Skeletal muscle cell (primary cell): ENCODE results near the gene CCNDBP1.
A peak's percentile ranks its signal among the peaks of the same experiment; 100 is the strongest.
"Not testable (repeated sequence)": the region's sequence is repeated elsewhere in the genome, so short reads cannot be mapped to it uniquely, and the experiment has no call there.

Experiments
- DNase-seq: peaks from one replicate; pipeline ENCODE4 v3.0.0-alpha.2; 2010; ENCODE audit warnings: low read depth
- H3K4me3 ChIP-seq: 2 replicates; pipeline ENCODE4 v1.5.1; 2011; ENCODE audit warnings: low read depth, mild to moderate bottlenecking, control low read depth, low read length, moderate library complexity

CCNDBP1 gene, protein sequence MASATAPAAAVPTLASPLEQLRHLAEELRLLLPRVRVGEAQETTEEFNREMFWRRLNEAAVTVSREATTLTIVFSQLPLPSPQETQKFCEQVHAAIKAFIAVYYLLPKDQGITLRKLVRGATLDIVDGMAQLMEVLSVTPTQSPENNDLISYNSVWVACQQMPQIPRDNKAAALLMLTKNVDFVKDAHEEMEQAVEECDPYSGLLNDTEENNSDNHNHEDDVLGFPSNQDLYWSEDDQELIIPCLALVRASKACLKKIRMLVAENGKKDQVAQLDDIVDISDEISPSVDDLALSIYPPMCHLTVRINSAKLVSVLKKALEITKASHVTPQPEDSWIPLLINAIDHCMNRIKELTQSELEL

DNA sequence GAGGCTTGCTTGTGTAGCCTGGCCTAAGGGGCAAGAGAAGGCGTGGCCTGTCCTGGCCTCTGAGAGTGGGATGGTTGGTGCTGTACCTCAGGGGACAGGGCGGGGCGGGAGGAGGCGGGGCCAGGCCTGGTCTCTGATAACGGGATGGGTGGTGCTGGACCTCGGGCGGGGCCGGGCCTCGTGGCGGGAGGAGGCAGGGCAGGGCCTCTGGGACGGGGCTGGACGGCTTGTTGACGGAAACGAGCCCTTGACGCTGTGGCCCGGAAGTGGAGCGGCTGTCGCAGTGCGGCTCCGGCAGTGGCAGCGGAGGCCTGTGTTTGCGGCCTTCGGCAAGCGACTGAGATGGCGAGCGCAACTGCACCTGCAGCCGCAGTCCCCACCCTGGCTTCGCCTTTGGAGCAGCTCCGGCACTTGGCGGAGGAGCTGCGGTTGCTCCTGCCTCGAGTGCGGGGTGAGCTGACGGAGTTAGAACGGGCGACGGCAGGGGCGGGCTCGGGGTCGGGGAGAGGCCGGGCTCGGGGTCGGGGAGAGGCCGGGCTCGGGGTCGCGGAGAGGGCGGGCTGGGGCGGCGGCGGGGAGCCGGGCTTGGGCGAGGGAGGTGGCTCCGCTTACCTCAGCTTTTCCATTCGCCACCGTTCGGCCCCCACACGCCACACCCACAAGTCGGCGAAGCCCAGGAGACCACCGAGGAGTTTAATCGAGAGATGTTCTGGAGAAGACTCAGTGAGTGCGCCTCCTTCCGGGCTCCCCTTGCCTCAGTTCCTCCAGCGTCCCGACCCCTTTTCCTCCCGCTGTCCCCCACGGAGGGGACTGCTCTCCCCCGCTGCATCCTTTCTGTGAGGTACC lies at the start of gene CCNDBP1:
TSS of gene CCNDBP1 (plus strand) at position 247 of the 846 bp plus-strand sequence. CDS start at position 343, 96 bp downstream.
- no peak for DNase-seq
- peak within 1 kb of the TSS; percentile 68 for H3K4me3 ChIP-seq

DNA sequence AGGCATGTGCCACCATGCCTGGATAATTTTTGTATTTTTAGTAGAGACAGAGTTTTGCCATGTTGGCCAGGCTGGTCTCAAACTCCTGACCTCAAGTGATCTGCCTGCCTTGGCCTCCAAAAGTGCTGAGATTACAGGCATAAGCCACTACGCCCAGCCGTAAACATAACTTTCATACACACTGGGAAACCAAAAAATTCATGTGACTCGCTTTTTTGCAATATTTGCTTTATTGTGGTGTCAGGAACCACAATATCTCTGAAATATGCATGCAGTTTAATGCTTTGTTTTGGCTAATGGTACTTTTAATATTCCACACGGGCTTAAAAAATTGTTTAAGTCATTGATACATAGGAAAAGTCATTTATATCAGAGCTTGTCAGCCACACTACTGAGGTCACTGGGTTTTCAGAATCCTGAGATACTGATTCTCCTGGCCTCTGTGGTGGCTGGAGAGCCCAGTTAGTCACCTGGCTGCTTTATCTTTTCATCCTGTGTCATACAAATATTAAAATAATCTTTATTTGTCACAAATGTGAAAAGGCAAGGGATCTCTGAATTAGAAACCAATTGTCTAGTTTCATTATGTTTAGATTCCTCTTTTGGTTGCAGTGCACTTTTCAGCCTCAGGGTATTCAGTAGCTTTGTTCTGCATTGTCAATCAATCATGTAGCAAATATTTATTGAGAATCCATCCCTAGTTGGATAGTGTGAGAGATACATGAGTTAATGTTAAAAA lies 41.8 kb upstream of the CCNDBP1 start:
- no peak for DNase-seq
- no peak overlapping the region for H3K4me3 ChIP-seq

DNA sequence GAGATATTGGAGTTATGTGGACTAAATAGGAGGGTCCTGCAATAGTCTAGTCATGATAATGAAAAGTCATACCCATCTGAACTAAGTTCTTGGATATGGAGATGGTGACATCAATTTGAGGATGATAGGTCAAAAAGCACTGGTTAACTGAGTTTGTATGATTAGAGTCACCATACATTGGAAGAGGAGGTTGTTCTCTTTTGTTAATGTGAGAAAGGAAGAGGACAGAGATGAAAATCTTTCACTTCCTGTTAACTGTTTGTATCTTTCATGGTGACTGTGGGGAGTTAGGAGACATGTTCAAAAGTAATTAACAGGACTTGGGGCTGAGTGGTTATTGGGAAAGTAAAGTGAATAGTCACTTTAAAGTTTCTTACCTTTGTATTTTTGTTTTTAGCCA lies 40.7 kb upstream of the CCNDBP1 start:
- no peak overlapping the region for H3K4me3 ChIP-seq
- DNase-seq: no peak

DNA sequence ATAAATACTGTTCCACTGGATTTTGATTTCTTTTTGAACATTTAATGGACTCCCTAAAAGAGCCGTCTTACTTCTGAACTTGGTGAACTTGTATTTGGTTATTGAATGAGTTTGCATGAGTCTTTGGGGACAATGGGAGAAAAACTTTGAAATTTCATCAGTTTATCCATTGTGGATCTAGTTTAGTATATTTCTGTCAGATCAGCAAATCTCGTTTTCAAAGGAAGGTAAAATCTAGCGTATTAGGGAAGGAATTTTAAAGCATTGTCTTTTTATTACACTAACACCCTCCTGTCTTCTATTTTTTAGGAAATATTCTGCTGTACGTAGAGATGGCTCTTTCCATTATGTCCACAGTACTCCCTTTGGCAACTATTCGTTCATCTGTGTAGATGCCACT lies 39.0 kb upstream of the CCNDBP1 start:
- H3K4me3 ChIP-seq: no peak overlapping the region
- no peak for DNase-seq

DNA sequence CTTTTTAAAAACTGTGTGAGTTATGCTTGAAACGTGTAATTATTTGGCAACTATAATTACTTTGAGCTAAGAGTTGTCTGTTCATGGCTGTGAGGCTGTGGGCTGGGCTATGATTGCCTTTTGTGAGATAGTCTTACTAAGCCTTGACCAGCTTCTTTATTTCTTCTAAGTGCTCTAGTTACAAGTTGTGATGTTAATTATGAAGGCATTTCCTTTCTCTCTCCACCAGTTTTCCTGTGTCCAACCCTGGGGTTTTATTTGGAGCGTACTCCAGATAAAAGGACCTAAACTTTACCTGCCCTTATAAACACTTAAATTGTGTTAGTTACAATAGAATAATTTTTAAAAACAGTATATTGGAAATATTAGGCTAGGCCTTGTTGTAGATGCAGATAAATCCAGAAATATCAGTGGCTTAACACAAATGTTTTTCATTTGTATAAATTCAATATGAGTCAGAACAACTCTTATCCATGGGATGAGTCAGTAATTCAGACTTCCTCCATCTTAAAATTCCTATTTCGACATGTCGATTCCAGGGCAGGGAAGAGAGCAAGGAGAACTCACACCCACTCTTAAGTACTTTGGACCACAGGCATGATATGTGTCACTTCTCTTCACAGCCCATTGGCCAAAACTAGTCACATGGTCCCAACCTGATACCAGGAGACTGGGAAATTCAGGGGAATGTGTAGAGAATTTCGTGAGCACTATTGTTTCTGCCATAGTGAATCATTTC lies 34.8 kb upstream of the CCNDBP1 start:
- peak; percentile 79 for DNase-seq

DNA sequence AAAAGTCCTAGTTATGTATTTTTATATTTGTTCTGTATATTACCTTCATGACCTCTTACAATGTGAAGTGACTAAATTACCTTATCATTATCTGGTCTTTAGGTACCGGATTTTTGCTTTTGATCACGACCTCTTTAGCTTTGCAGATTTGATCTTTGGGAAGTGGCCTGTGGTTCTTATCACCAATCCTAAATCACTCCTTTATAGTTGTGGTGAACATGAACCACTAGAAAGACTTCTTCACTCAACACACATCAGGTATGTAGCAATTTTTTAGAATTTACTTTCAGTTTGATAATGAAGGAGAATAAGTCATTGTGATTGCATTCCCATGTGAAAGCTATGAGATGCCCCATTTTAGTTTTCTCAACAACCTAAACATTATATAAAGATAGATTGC lies 33.5 kb upstream of the CCNDBP1 start:
- DNase-seq: no peak
- H3K4me3 ChIP-seq: no peak overlapping the region

More for the DNA sequence above, 34.8 kb upstream of the CCNDBP1 start:
- no peak overlapping the region for H3K4me3 ChIP-seq

DNA sequence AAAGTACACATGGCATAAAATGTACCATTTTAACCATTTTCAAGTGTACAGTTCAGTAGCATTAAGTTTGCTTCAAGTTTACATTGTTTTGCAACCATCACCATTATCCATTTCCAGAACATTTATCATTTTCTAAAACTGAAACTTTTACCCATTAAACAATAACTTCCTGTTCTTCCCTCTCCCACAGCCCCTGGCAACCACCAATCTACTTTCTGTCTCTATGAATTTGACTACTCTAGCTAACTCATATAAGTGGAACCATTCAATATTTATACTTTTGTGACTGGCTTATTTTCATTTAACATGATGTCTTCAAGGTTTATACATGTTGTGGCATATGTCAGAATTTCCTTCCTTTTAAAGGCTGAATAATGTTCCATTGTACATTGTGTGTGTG lies 31.9 kb upstream of the CCNDBP1 start:
- DNase-seq: no peak
- no peak overlapping the region for H3K4me3 ChIP-seq

DNA sequence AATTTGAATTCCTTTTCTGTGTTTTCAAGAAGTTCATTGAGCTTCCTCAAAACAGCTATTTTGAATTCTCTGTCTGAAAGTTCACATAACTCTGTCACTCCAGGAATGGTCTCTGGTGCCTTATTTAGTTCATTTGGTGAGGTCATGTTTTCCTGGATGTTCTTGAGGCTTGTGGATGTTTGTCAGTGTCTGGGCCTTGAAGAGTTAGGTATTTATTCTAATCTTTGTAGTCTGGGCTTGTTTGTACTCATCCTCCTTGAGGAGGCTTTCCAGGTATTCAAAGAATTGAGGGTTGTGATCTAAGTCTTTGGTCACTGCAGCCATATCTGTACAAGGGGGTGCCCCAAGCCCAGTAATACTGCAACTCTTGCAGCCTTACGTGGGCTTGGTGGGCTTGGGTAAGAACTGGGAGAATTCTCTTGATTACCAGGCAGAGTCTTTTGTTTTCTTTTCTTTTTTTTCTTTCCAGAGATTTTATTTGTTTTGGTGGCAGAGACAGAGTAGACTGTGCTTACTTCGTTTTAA lies 19.3 kb upstream of the CCNDBP1 start:
- H3K4me3 ChIP-seq: no peak overlapping the region
- DNase-seq: no peak

DNA sequence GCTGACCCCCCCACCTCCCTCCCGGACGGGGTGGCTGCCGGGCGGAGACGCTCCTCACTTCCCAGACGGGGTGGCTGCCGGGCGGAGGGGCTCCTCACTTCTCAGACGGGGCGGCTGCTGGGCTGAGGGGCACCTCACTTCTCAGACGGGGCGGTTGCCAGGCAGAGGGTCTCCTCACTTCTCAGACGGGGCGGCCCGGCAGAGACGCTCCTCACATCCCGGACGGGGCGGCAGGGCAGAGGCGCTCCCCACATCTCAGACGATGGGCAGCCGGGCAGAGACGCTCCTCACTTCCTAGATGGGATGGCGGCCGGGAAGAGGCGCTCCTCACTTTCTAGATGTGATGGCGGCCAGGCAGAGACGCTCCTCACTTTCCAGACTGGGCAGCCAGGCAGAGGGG lies 17.9 kb upstream of the CCNDBP1 start:
- H3K4me3 ChIP-seq, DNase-seq: not testable (repeated sequence)

DNA sequence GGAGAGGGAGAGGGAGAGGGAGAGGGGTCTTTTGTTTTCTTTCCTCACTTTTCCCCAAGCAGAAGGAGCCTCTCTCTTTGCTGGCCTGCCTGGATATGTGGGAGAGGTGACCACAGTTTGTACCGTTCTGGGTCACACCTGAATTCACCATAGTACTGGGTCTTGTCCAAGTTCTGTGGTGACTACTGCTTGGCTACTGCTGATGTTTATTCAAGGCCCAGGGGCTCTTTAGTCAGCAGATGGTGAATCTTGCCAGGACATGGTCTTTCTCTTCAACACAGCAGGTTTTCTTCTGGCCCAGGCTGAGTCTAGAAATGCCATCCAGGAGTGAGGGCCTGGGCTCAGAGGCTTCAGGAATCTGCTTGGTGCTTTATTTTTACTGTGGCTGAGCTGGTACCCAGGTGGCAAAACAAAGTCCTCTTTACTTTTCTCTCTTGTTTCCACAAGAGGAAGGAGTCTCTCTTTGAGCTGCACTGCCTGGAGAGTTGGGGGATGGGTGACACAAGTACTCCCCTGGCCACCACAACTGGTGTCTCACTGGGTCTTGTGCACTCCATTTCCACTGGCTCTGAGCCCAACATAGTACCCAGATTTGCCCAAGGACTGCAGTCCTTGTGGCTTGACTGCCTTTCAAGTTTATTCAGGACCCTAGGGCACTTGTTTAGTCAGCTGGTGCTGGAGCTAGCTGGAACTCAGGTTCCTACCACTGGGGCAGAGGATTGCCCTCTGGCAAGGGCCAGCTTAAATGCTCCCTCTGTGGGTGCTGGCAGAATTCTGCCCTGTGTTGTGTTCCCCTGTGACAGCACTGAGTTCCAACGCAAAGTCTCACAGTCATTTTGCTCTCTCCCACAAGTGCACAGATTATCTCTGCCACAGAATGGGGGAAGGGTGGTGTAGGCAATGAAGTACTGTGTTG lies 16.8 kb upstream of the CCNDBP1 start:
- DNase-seq: peak; percentile 21
- H3K4me3 ChIP-seq: no peak overlapping the region

DNA sequence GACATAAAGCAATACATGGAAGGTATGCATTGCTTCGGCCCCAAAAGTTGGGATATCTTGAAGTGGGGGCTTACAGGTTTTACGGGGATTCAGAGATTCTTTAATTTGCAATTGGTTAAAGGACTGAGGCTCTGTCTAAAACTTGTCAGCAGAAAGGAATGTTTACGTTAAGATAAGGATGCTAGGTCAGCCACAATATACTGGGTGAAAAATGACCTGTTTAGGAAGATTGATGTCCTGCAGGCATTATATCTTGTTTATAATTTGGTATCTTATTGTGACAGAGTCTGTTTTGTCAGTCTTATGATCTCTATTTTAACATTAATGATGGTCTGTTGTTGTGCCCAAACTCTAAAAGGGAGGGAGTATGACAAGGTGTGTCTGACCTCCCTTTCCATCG lies 15.3 kb upstream of the CCNDBP1 start:
- DNase-seq: no peak
- H3K4me3 ChIP-seq: no peak overlapping the region

DNA sequence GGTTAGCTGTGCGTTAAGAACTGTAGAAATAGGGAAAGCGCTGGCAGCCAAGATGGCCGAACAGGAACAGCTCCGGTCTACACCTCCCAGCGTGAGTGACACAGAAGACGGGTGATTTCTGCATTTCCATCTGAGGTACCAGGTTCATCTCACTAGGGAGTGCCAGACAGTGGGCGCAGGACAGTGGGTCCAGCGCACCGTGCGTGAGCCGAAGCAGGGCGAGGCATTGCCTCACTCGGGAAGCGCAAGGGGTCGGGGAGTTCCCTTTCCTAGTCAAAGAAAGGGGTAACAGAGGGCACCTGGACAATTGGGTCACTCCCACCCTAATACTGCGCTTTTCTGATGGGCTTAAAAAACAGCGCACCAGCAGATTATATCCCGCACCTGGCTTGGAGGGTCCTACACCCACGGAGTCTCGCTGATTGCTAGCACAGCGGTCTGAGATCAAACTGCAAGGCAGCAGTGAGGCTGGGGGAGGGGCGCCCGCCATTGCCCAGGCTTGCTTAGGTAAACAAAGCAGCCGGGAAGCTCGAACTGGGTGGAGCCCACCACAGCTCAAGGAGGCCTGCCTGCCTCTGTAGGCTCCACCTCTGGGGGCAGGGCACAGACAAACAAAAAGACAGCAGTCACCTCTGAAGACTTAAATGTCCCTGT lies 9.4 kb upstream of the CCNDBP1 start:
- DNase-seq, H3K4me3 ChIP-seq: not testable (repeated sequence)

DNA sequence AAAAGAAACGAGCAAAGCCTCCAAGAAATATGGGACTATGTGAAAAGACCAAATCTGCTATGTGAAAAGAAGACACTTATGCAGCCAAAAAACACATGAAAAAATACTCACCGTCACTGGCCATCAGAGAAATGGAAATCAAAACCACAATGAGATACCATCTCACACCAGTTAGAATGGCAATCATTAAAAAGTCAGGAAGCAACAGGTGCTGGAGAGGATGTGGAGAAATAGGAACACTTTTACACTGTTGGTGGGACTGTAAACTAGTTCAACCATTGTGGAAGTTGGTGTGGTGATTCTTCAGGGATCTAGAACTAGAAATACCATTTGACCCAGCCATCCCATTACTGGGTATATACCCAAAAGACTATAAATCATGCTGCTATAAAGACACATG lies 8.1 kb upstream of the CCNDBP1 start:
- not testable (repeated sequence) for DNase-seq, H3K4me3 ChIP-seq

DNA sequence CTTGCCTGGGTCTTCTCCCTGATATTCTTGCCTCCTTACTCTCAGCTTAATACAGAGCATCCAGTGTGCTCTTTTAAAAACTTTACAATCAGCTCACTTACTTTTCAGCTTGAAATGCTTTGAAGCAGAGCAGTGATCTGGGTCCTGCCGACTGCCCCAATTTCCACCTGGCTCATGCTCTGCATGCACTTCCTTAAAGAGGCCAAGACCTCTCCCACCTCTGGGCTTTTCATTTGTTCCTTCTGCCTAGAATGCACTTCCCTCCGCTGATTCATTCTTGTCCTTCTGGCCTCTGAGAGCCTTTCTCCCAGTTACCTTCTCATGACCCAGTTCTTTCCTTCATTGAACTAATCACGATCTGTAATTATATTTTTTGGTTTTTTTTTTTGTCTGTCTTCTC lies 1.9 kb upstream of the CCNDBP1 start:
- no peak overlapping the region for H3K4me3 ChIP-seq
- no peak for DNase-seq

DNA sequence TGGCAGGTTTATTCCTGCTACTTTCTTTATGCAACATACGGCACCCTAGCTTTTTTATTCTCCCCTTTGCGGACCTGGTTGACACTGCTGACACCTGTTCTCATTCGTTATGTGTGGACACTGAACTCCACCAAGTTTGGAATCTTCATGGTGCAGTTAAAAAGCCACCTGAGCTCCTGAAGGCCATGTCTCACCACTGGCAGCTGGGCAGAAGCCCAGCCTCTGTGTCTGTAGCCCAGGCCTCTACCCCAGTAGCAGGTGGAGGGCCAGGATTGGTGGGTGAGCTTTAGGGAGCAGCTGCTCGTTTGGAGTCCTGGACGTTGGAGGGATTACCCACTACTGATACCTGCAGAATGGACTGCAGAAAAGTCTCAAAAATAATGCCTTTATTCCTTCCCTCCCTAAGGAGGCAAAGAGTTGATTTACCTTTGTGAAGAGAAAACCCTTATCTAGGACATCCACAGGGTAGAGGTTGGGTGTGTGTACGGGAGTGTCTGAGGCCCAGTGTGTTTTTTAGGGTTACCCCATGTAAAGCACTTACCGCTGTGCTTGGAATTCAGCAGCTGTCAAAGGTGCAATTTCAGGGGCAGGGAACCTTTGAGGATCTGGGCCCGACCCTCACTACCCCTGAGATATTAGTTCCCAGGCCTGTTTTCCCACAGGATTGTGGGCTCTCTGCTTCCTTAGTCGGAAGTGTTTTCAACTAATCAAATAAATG lies 637 bp upstream of the CCNDBP1 start:
- no peak for DNase-seq
- peak overlapping the region; percentile 68 for H3K4me3 ChIP-seq

DNA sequence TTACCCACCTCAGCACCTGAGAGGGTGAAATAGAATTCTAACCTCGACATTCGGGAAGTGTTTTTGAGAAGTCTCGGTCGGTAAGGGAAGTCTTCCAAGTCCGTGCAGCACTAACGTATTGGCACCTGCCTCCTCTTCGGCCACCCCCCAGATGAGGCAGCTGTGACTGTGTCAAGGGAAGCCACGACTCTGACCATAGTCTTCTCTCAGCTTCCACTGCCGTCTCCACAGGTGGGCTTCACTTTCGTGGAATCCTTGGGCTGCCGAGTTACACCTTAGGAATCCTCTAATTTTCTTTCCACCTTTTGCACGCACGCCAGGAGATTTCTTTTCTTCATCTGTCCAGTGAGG lies 775 bp downstream of the CCNDBP1 start:
- peak overlapping the region; percentile 68 for H3K4me3 ChIP-seq
- no peak for DNase-seq

DNA sequence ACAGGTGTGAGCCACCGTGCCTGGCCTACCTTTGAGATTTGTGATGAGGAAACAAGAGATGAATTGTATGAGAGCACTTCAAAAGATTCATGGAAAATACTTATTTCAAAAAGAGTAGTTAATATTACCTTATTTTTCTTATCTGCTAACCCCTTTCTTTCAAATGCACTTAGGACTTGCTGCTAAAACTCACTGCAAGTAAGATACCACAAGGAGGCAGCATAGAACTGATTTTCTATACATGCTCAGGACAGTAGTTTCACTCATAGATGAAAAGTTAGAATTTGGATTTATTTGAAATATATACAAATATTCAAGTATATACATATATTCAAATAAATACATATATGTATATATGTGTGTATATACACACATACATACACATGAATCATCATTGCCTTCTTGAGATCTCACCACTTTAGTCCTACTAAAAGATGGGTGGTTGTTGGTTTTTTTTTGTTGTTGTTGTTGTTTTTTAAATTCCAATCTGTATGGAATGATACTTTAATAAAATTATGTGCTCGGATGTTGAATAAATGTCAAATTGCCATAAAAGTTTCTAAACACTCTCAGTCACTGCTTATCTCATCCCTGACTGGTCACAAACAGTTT lies 2.4 kb downstream of the CCNDBP1 start:
- peak; percentile 41 for DNase-seq
- no peak overlapping the region for H3K4me3 ChIP-seq
